ENCODE results near the gene WSCD2.
"Not testable (repeated sequence)": the region's sequence is repeated elsewhere in the genome, so short reads cannot be mapped to it uniquely, and the experiment has no call there.

Gene WSCD2

DNA sequence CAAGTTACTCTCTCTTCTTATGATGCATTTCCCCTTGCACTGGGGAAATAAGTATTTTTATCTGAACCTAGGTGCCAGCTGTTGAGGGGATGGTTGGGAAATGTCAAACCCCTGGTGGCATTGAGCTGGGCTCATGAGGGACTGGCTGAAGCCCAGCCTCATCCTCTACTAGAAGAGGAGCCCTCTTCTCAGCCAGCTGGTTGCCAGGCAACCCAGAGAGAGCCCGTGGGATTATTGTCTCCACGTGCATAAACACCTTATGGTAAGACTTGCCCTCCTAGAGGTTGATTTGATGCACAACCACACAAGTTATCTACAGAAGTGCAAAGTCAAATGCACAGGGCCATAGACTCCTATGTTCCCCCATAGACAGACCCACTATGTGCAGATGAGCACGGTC lies 89.8 kb downstream of the WSCD2 start:
- in situ Hi-C loops (cut with HindIII; ENCODE audit: low sequenced_read_pairs), result no loop called here
- TF ChIP-seq, protein P1, sequence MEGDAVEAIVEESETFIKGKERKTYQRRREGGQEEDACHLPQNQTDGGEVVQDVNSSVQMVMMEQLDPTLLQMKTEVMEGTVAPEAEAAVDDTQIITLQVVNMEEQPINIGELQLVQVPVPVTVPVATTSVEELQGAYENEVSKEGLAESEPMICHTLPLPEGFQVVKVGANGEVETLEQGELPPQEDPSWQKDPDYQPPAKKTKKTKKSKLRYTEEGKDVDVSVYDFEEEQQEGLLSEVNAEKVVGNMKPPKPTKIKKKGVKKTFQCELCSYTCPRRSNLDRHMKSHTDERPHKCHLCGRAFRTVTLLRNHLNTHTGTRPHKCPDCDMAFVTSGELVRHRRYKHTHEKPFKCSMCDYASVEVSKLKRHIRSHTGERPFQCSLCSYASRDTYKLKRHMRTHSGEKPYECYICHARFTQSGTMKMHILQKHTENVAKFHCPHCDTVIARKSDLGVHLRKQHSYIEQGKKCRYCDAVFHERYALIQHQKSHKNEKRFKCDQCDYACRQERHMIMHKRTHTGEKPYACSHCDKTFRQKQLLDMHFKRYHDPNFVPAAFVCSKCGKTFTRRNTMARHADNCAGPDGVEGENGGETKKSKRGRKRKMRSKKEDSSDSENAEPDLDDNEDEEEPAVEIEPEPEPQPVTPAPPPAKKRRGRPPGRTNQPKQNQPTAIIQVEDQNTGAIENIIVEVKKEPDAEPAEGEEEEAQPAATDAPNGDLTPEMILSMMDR (IDR thresholded peaks at IDR 0.05; ENCODE audit: low read depth, low read length, missing control alignments), result no peak
- no peak for DNase-seq (ENCODE audit: low read depth)
- no peak overlapping the region for H3K4me3 ChIP-seq (ENCODE audit: low read depth, low read length)

DNA sequence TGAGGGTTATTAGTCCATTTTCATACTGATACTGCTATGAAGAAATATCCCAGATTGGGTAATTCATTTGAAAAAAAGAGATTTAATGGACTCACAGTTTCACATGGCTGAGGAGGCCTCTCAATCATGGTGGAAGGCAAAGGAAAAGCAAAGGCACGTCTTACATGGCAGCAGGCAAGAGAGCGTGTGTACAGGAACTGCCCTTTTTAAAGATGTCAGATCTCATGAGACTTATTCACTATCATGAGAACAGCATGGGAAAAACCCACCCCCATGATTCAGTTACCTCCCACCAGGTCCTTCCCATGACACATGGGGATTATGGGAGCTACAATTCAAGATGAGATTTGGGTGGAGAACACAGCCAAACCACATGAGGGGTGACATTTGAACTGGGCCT lies 96.0 kb downstream of the WSCD2 start:
- in situ Hi-C loops (cut with HindIII; ENCODE audit: low sequenced_read_pairs), result loop anchor here (5.0 kb wide), 1 partner anchor 77 kb away; no protein-coding TSS in a partner anchor
- not testable (repeated sequence) for H3K4me3 ChIP-seq (ENCODE audit: low read depth, low read length); DNase-seq (ENCODE audit: low read depth)

DNA sequence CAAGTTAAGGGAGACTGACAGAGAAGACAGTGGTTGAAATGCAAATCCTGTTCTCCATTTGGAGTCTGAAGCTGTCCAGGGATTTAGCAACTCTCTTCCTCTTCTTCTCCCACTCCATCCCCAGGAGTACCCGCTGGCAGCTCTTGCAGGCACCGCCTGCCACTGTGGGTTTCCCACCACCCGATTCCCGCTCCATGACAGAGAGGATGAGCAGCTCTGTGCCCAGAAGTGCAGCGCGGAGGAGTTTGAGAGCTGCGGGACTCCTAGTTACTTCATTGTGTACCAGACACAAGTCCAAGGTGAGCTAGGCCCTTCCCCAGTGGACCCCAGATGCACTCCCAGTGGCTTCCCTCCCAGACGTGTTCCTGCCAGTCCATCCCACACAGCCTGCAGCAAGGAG lies 97.8 kb downstream of the WSCD2 start:
- in situ Hi-C loops (cut with HindIII; ENCODE audit: low sequenced_read_pairs), result loop anchor here (5.0 kb wide), 1 partner anchor 75 kb away; no protein-coding TSS in a partner anchor
- TF ChIP-seq, protein P1 (IDR thresholded peaks at IDR 0.05; ENCODE audit: low read depth, low read length, missing control alignments), result no peak
- DNase-seq (ENCODE audit: low read depth), result no peak
- no peak overlapping the region for H3K4me3 ChIP-seq (ENCODE audit: low read depth, low read length)

DNA sequence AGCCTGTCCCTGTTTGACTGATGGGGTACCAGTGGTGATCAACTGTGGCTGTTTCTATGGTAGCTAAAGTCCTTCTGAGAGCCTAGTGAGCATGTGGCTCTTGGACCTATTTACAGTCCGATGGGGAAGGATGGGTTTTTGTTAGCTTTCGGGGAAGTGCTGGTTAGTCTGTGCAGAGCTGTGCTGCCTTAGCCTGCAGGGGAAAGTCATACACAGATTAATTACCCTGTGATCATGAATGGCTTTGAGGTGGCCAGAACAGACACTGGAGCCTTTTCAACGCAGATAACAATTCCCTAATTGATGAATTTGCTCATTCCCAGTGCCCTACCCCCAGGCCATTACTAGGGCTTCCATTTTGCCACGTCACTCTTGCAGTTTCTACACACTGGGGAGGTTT lies 99.7 kb downstream of the WSCD2 start:
- DNase-seq (ENCODE audit: low read depth), result no peak
- H3K4me3 ChIP-seq (ENCODE audit: low read depth, low read length), result no peak overlapping the region
- in situ Hi-C loops (cut with HindIII; ENCODE audit: low sequenced_read_pairs), result loop anchor here (5.0 kb wide), 1 partner anchor 74 kb away; no protein-coding TSS in a partner anchor
- TF ChIP-seq, protein P1 (IDR thresholded peaks at IDR 0.05; ENCODE audit: low read depth, low read length, missing control alignments), result no peak

DNA sequence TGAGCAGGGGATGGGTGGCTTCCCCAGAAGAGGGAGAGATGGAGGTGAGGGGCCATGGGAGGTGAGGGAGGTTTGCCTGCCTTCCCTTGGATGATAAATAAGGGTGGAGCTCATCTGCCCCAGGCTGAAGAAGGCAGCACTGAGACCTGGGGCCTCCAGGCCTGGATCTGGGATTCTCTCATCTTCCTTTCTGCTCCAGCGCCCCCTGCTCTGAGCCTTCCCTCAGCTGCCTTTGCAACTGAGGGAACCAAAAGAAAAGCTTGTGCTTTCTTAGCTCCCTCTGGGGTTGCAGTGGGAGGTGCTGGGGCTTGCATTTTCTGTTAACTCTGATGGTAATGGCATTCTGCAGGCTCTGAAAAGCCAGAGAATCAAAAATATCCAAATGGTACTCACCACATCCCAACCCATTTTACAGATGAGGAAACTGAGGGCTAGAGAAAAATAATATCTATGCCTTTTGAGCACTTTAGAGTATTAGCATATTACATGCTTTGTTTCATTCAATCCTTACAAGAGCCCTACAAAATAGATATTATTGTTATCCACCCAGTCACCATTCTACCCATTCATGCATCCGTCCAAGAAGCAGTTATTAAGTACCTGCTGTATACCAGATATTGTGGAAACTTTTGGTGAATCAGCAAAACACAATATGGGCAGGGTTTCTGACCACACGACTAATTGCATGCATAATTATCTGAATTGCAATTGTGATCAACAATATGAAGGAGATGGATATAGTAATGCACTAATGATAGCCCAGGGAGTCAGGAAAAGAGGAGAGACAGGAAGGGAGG lies 102.2 kb downstream of the WSCD2 start:
- in situ Hi-C loops (cut with HindIII; ENCODE audit: low sequenced_read_pairs), result no loop called here
- no peak for DNase-seq (ENCODE audit: low read depth)
- TF ChIP-seq, protein P1 (IDR thresholded peaks at IDR 0.05; ENCODE audit: low read depth, low read length, missing control alignments), result no peak
- H3K4me3 ChIP-seq (ENCODE audit: low read depth, low read length), result no peak overlapping the region

DNA sequence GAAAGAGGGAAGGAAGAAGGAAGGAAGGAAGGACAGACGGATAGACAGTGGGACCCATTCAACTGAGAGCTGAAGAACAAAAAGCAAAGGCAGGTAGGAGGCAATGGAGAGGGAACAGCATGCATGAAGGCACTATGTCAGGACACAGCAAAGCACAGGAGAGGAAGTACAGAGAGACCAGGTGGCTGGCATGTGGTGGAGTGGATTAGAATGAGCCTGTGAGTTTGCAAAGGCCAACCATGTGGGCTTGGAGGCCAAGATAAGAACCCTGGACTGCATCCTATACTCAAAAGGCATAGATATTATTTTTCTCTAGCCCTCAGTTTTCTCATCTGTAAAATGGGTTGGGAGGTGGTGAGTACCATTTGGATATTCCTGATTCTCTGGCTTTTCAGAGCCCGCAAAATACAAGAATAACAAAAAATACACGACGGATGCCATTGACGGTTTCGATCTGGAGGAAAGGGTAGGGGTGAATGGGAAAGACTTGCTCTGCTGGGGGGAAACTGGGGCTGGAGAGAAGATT lies 102.9 kb downstream of the WSCD2 start:
- no peak overlapping the region for H3K4me3 ChIP-seq (ENCODE audit: low read depth, low read length)
- TF ChIP-seq, protein P1 (IDR thresholded peaks at IDR 0.05; ENCODE audit: low read depth, low read length, missing control alignments), result no peak
- in situ Hi-C loops (cut with HindIII; ENCODE audit: low sequenced_read_pairs), result no loop called here
- DNase-seq (ENCODE audit: low read depth), result no peak

DNA sequence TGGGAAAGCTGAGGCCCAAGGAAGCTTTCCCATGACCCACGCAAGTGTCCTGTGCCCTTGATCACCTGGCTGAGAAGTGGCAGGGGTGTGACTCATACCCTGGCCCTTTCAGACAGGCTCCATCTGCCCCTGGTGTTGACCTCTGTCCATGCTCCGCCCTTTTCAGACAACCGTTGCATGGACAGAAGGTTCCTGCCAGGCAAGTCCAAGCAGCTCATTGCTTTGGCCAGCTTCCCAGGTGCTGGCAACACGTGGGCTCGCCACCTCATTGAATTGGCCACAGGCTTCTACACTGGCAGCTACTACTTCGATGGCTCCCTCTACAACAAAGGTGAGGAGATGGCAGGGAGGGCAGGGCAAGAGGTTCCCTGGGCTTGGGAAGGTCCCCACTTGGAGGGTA lies 103.5 kb downstream of the WSCD2 start:
- TF ChIP-seq, protein P1 (IDR thresholded peaks at IDR 0.05; ENCODE audit: low read depth, low read length, missing control alignments), result no peak
- H3K4me3 ChIP-seq (ENCODE audit: low read depth, low read length), result no peak overlapping the region
- in situ Hi-C loops (cut with HindIII; ENCODE audit: low sequenced_read_pairs), result no loop called here
- DNase-seq (ENCODE audit: low read depth), result no peak
